SK-N-SH (cell line): ENCODE results near the gene DSTN. TPM values are rescaled to one million over a fixed set of nuclear protein-coding genes. Genes with fewer than 3 reads are reported as not detected.

Source experiments
- CTCF ChIA-PET: fragments of 300-600, 350-600 bp; formaldehyde crosslinking; extraction: SDS; loops from one replicate; lab custom pipeline; 2021; lab: Yijun Ruan, JAX
- POLR2A ChIA-PET: fragments of 350-600 bp; sonication (Branson Sonifier 250); formaldehyde crosslinking; extraction: SDS; loops from one replicate; lab custom pipeline; 2020; ENCODE audit warnings: antibody characterized with exemption, inconsistent platforms; lab: Yijun Ruan, JAX
- DNase-seq: peaks from one replicate; pipeline ENCODE4 v3.0.0; 2012
- H2AFZ ChIP-seq: fragments of 200-600 bp; sonication (generic); 2 replicates; pipeline ENCODE4 v1.8.1; 2016; ENCODE audit warnings: antibody characterized with exemption, mild to moderate bottlenecking, low read depth
- H3F3A ChIP-seq: fragments of 200-600 bp; sonication (generic); replicated peaks from 2 replicates; pipeline ENCODE3; 2016; ENCODE audit warnings: antibody characterized with exemption, mild to moderate bottlenecking; ENCODE audit not compliant: insufficient read depth
- H3K27ac ChIP-seq, 2 experiments: fragments of 200-500 bp in 1 of 2; fragments of 200-600 bp in 1 of 2; sonication (Bioruptor generic) in 1 of 2; sonication (generic), shearing (Covaris generic) in 1 of 2; 2 replicates each; pipeline versions ENCODE4 v1.5.1 to v1.6.1; 2014 to 2016; ENCODE audit warnings: low read depth in 2 of 2, inconsistent platforms in 1 of 2, low read length in 1 of 2, mild to moderate bottlenecking in 1 of 2, mixed read lengths in 1 of 2
- H3K27me3 ChIP-seq: fragments of 200-600 bp; sonication (generic), shearing (Covaris generic); 2 replicates; pipeline ENCODE4 v1.6.1; 2016; ENCODE audit warnings: mixed run types; ENCODE audit not compliant: insufficient read depth
- H3K36me3 ChIP-seq, 2 experiments: fragments of 200-500 bp in 1 of 2; fragments of 200-600 bp in 1 of 2; sonication (Bioruptor generic) in 1 of 2; sonication (generic) in 1 of 2; replicated peaks in 1 of 2; 2 replicates each; pipeline versions ENCODE3 to v1.5.1; 2014 to 2016; ENCODE audit warnings: low read length in 1 of 2, mild to moderate bottlenecking in 1 of 2; ENCODE audit not compliant: insufficient read depth in 2 of 2, control insufficient read depth in 1 of 2
- H3K4me1 ChIP-seq, 2 experiments: fragments of 200-500 bp in 1 of 2; fragments of 200-600 bp in 1 of 2; sonication (Bioruptor generic) in 1 of 2; sonication (generic), shearing (Covaris generic) in 1 of 2; 2 replicates each; pipeline versions ENCODE4 v1.5.1 to v1.6.1; 2014 to 2016; ENCODE audit warnings: low read depth in 1 of 2, low read length in 1 of 2, mixed run types in 1 of 2; ENCODE audit not compliant: insufficient read depth in 2 of 2, control insufficient read depth in 1 of 2
- H3K4me2 ChIP-seq: fragments of 200-600 bp; sonication (generic), shearing (Covaris generic); 2 replicates; pipeline ENCODE4 v1.6.1; 2017; ENCODE audit warnings: mixed run types
- H3K4me3 ChIP-seq, 2 experiments: fragments of 200-500 bp in 1 of 2; fragments of 200-600 bp in 1 of 2; sonication (Bioruptor generic) in 1 of 2; sonication (generic), shearing (Covaris generic) in 1 of 2; 2 replicates each; pipeline versions ENCODE4 v1.5.1 to v1.8.1; 2014 to 2016; ENCODE audit warnings: low read depth in 2 of 2, inconsistent platforms in 1 of 2, low read length in 1 of 2, mild to moderate bottlenecking in 1 of 2, mixed read lengths in 1 of 2, moderate library complexity in 1 of 2
- H3K79me2 ChIP-seq: fragments of 200-600 bp; sonication (generic); 2 replicates; pipeline ENCODE4 v1.8.1; 2017; ENCODE audit warnings: mild to moderate bottlenecking; ENCODE audit not compliant: insufficient read depth
- H3K9ac ChIP-seq: fragments of 200-600 bp; sonication (generic); 2 replicates; pipeline ENCODE4 v1.6.1; 2017; ENCODE audit warnings: mixed run types
- H3K9me2 ChIP-seq: fragments of 200-600 bp; sonication (generic); 2 replicates; pipeline ENCODE4 v1.6.1; 2017; ENCODE audit warnings: mixed run types
- H3K9me3 ChIP-seq: fragments of 200-600 bp; sonication (generic); 2 replicates; pipeline ENCODE4 v1.6.1; 2017; ENCODE audit warnings: mixed run types, mild to moderate bottlenecking, moderate library complexity
- H4K20me1 ChIP-seq: fragments of 200-600 bp; sonication (generic); 2 replicates; pipeline ENCODE4 v1.6.1; 2017; ENCODE audit warnings: mild to moderate bottlenecking, mixed run types; ENCODE audit not compliant: insufficient read depth
- CTCF ChIP-seq: fragments of 200-600 bp; sonication (generic); IDR thresholded peaks from 2 replicates; pipeline ENCODE4 v1.6.1; 2017; ENCODE audit warnings: antibody characterized with exemption, mild to moderate bottlenecking, moderate library complexity
- EP300 ChIP-seq, 2 experiments: IDR thresholded peaks; 2 replicates each; pipeline versions ENCODE4 v1.4.0 to v1.6.1; 2012; ENCODE audit warnings: borderline replicate concordance in 1 of 2, low read depth in 1 of 2, low read length in 1 of 2
- EZH2phosphoT487 ChIP-seq: fragments of 200-600 bp; sonication (generic); IDR thresholded peaks from 2 replicates; pipeline ENCODE4 v1.6.1; 2017; ENCODE audit warnings: low read depth, mixed run types, mild to moderate bottlenecking, antibody characterized with exemption, moderate library complexity, borderline replicate concordance
- FOSL2 ChIP-seq: IDR thresholded peaks from 2 replicates; pipeline ENCODE4 v1.4.0; 2012; ENCODE audit warnings: low read depth, mild to moderate bottlenecking, moderate library complexity, borderline replicate concordance
- FOXM1 ChIP-seq: IDR thresholded peaks from 2 replicates; pipeline ENCODE4 v1.4.0; 2012; ENCODE audit warnings: low read depth, mild to moderate bottlenecking
- JUND ChIP-seq: IDR thresholded peaks from 2 replicates; pipeline ENCODE4 v1.4.0; 2012
- MEF2A ChIP-seq: IDR thresholded peaks from 2 replicates; pipeline ENCODE4 v1.4.0; 2012; ENCODE audit warnings: low read depth, borderline replicate concordance
- NFIC ChIP-seq: IDR thresholded peaks from 2 replicates; pipeline ENCODE4 v1.4.0; 2012; ENCODE audit warnings: borderline replicate concordance
- NRF1 ChIP-seq: IDR thresholded peaks from 2 replicates; pipeline ENCODE4 v1.6.1; 2012; ENCODE audit warnings: low read depth, mild to moderate bottlenecking, low read length
- POLR2AphosphoS5 ChIP-seq: IDR thresholded peaks from 2 replicates; pipeline ENCODE4 v1.6.1; 2012; ENCODE audit warnings: low read depth, low read length
- RAD21 ChIP-seq: IDR thresholded peaks from 2 replicates; pipeline ENCODE4 v1.6.1; 2012; ENCODE audit warnings: mild to moderate bottlenecking, low read length
- RCOR1 ChIP-seq: fragments of 150-350 bp; IDR thresholded peaks from 2 replicates; pipeline ENCODE4 v1.6.1; 2017; ENCODE audit warnings: antibody characterized with exemption, low read length
- RFX5 ChIP-seq: IDR thresholded peaks from 2 replicates; pipeline ENCODE4 v1.6.1; 2012; ENCODE audit warnings: mild to moderate bottlenecking, improper control_type of control experiment, low read length
- RXRA ChIP-seq: IDR thresholded peaks from 2 replicates; pipeline ENCODE4 v1.4.0; 2012; ENCODE audit warnings: low read depth, mild to moderate bottlenecking, borderline replicate concordance
- SMC3 ChIP-seq: IDR thresholded peaks from 2 replicates; pipeline ENCODE4 v1.6.1; 2012; ENCODE audit warnings: low read depth, low read length, improper control_type of control experiment
- TAF1 ChIP-seq: IDR thresholded peaks from 2 replicates; pipeline ENCODE4 v1.6.1; 2012; ENCODE audit warnings: low read depth, mild to moderate bottlenecking, low read length, moderate library complexity, borderline replicate concordance
- TCF12 ChIP-seq: IDR thresholded peaks from 2 replicates; pipeline ENCODE4 v1.4.0; 2012
- TEAD4 ChIP-seq: IDR thresholded peaks from 2 replicates; pipeline ENCODE4 v1.4.0; 2012; ENCODE audit warnings: mild to moderate bottlenecking, borderline replicate concordance; ENCODE audit not compliant: insufficient read depth
- USF1 ChIP-seq: IDR thresholded peaks from 2 replicates; pipeline ENCODE4 v1.4.0; 2012; ENCODE audit warnings: low read depth, borderline replicate concordance
- WGBS: methylation state at CpG from one replicate; pipeline ENCODE4 v1.1.6; 2017; ENCODE audit warnings: low lambda C conversion rate; 5-methylcytosine and 5-hydroxymethylcytosine counted together
- polyA plus RNA-seq, 3 experiments: library from polyadenylated mRNA; depleted of rRNA; stranded (reverse); fragments of >200 nt; gene quantifications; 2 replicates each; pipeline ENCODE4 v1.2.3, GENCODE V29; 2012

Gene DSTN
- polyA plus RNA-seq, 1 of the 3 experiments (the other 2 are of a cell fraction): 167 TPM

- no peak for TF ChIP-seq RXRA
- TF ChIP-seq, all 33 proteins: peak for 0
These were observed 27.9 kb upstream of the DSTN start (continued) for GRCh38 chr20:17541996-17542395.

- no peaks in the 10 kb centered on the region for H3K9me2 ChIP-seq
- no peak overlapping the region for H3K4me3 ChIP-seq
- DNase-seq: no peak
- no peaks in the 10 kb centered on the region for H3K27me3 ChIP-seq
- no peaks in the 10 kb centered on the region for H3K36me3 ChIP-seq
- ChIA-PET CTCF (interaction anchor here (1.2 to 6.2 kb wide), 6 partner anchors 16 to 454 kb away, joined by 3 to 30 read pairs (median 4); partner anchors contain the start of gene DSTN), POLR2A (no interaction called here)
- 100% methylated on average over 1 of the region's 1 CpG for WGBS
- TF ChIP-seq RAD21 (no peak), SMC3 (no peak), USF1 (no peak), JUND (no peak), RCOR1 (no peak), TAF1 (no peak), TEAD4 (no peak), EZH2phosphoT487 (no peak), TCF12 (no peak), POLR2AphosphoS5 (no peak), MEF2A (no peak), CTCF (no peak), EP300 (IDR thresholded peaks at IDR 0.05; ENCODE audit: borderline replicate concordance in 1 of 2, low read depth in 1 of 2, low read length in 1 of 2) (no peak), RFX5 (no peak), RXRA (no peak), FOSL2 (no peak), NRF1 (no peak), FOXM1 (no peak), NFIC (no peak)
- peaks cover 29% of the 10 kb centered on the region for H3F3A ChIP-seq
- H4K20me1 ChIP-seq: no peaks in the 10 kb centered on the region
- peak overlapping the region; percentile 46 for H3K4me2 ChIP-seq
- peak overlapping the region; percentile 70 to 96; a peak in 3 of 4 replicates for H3K27ac ChIP-seq
- H3K4me1 ChIP-seq: peaks cover 0 to 15% of the 10 kb centered on the region in 2 experiments; a peak in 2 of 4 replicates
- no peaks in the 10 kb centered on the region for H3K79me2 ChIP-seq
- H3K9me3 ChIP-seq: no peaks in the 10 kb centered on the region
- H3K9ac ChIP-seq: peak overlapping the region; percentile 24; the same call in 1 of the 2 replicates
- no peak overlapping the region for H2AFZ ChIP-seq
These were observed 27.4 kb upstream of the DSTN start for GRCh38 chr20:17542481-17542880.
